ENCODE results near the gene NEGR1.

DNA sequence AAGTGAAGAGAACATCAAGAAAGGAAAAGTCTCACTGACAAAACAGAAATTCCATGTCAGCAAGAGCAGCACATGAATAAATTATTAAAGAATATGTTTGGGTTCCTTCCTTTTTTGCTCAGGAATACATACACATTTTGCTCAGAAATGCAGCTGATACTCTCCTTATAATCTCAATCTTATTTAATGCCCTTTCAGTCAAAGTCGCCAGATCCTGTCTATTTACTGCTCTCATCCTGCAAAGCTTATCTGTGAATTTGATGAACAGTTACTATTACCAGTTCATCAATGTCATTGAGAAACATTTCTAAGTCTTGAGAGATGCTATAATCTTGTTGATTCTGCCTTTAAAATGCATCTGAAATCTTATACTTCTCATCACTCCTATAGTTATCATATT lies 658.5 kb downstream of the NEGR1 start:
- TF ChIP-seq, protein P1, sequence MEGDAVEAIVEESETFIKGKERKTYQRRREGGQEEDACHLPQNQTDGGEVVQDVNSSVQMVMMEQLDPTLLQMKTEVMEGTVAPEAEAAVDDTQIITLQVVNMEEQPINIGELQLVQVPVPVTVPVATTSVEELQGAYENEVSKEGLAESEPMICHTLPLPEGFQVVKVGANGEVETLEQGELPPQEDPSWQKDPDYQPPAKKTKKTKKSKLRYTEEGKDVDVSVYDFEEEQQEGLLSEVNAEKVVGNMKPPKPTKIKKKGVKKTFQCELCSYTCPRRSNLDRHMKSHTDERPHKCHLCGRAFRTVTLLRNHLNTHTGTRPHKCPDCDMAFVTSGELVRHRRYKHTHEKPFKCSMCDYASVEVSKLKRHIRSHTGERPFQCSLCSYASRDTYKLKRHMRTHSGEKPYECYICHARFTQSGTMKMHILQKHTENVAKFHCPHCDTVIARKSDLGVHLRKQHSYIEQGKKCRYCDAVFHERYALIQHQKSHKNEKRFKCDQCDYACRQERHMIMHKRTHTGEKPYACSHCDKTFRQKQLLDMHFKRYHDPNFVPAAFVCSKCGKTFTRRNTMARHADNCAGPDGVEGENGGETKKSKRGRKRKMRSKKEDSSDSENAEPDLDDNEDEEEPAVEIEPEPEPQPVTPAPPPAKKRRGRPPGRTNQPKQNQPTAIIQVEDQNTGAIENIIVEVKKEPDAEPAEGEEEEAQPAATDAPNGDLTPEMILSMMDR (IDR thresholded peaks at IDR 0.05), result no peak
- TF ChIP-seq POLR2A (IDR thresholded peaks at IDR 0.05), result no peak

Measured in thyroid gland (tissue), 4 donors.